Transverse colon (tissue), 4 donors: ENCODE measurements around the gene LRRC23. TPM values are rescaled to one million over a fixed set of nuclear protein-coding genes. Genes with fewer than 3 reads are reported as not detected.

Experiments used
- DNase-seq: peaks from one replicate; pipeline ENCODE4 v3.0.0-alpha.2; 2019
- H3K27ac ChIP-seq, 4 donors: fragments of 200-600 bp; sonication (generic); 2 replicates each; pipeline ENCODE4 v1.5.1; 2016 to 2018; ENCODE audit warnings: inconsistent platforms in 4 of 4
- H3K27me3 ChIP-seq: fragments of 200-600 bp; sonication (generic); 2 replicates; pipeline ENCODE4 v1.5.1; 2017; ENCODE audit warnings: inconsistent platforms
- H3K36me3 ChIP-seq, 4 donors: fragments of 200-600 bp; sonication (generic); 2 replicates each; pipeline ENCODE4 v1.5.1; 2017 to 2019; ENCODE audit warnings: inconsistent platforms in 4 of 4
- H3K4me1 ChIP-seq, 4 donors: fragments of 200-600 bp; sonication (generic); 2 replicates each; pipeline ENCODE4 v1.5.1; 2017 to 2020; ENCODE audit warnings: inconsistent platforms in 4 of 4
- H3K4me3 ChIP-seq, 4 donors: fragments of 200-600 bp; sonication (generic); 1 replicate in 1 of 4; 2 replicates in 3 of 4; pipeline versions ENCODE4 v1.5.1 to v1.6.1; 2017 to 2019; ENCODE audit warnings: inconsistent platforms in 4 of 4
- H3K9me3 ChIP-seq, 2 donors: fragments of 200-600 bp; sonication (generic); 2 replicates each; pipeline ENCODE4 v1.5.1; 2017 to 2019; ENCODE audit warnings: inconsistent platforms in 2 of 2
- EP300 ChIP-seq: sonication (generic); formaldehyde crosslinking; IDR thresholded peaks from one replicate; pipeline ENCODE4 v1.6.1; 2017; ENCODE audit warnings: antibody characterized with exemption, low read depth
- POLR2A ChIP-seq: fragments of 450-650 bp; IDR thresholded peaks from one replicate; pipeline ENCODE4 v1.6.1; 2016; ENCODE audit warnings: antibody characterized with exemption, mild to moderate bottlenecking, moderate library complexity
- POLR2AphosphoS5 ChIP-seq, 3 donors: sonication (generic); formaldehyde crosslinking; IDR thresholded peaks; one replicate each; pipeline ENCODE4 v1.6.1; 2016; ENCODE audit warnings: antibody characterized with exemption in 3 of 3
- WGBS, 2 donors: methylation state at CpG; one replicate each; pipeline ENCODE4 v1.1.5; 2018; ENCODE audit warnings: low coverage in 1 of 2; 5-methylcytosine and 5-hydroxymethylcytosine counted together
- in situ Hi-C, 4 donors: fragments of 200-750 bp; cut with MboI; loops; one replicate each; pipeline versions ENCODE4 v1.15.0 to v1.15.1; 2017; ENCODE audit warnings: low sequenced_read_pairs in 3 of 4, low pct_ligation_motif_present in 1 of 4, low pct_unique_long_range_greater_than_20kb in 1 of 4
- intact Hi-C: fragments of 100-400 bp; cut with DNase I; formaldehyde crosslinking; loops from one replicate; pipeline ENCODE4 v1.15.1; 2023; ENCODE audit warnings: low total_unique reads
- total RNA-seq, 4 donors: library from RNA; depleted of rRNA; stranded (reverse); fragments of >200 nt; gene quantifications; one replicate each; pipeline ENCODE4 v1.1.0, GENCODE V29; 2016
- TF ChIP-seq, protein P1 (sequence below), 5 experiments: fragments of 200-600 bp in 3 of 5; fragments of 450-650 bp in 2 of 5; sonication (generic) in 3 of 5; IDR thresholded peaks; 1 replicate in 2 of 5; 2 replicates in 3 of 5; pipeline ENCODE4 v1.5.1; 2016 to 2017; ENCODE audit warnings: antibody characterized with exemption in 5 of 5, inconsistent platforms in 3 of 5, mild to moderate bottlenecking in 2 of 5, moderate library complexity in 1 of 5

LRRC23 gene
- total RNA-seq, 4 donors from 2014 or later, result 0.60 to 11.3 (median 5.9) TPM; not detected in 1

- H3K4me1 ChIP-seq, result peaks cover 14 to 39% (median 22%) of the 10 kb centered on the region in 4 donors
- no peak overlapping the region for H3K4me3 ChIP-seq
- TF ChIP-seq, protein P1, sequence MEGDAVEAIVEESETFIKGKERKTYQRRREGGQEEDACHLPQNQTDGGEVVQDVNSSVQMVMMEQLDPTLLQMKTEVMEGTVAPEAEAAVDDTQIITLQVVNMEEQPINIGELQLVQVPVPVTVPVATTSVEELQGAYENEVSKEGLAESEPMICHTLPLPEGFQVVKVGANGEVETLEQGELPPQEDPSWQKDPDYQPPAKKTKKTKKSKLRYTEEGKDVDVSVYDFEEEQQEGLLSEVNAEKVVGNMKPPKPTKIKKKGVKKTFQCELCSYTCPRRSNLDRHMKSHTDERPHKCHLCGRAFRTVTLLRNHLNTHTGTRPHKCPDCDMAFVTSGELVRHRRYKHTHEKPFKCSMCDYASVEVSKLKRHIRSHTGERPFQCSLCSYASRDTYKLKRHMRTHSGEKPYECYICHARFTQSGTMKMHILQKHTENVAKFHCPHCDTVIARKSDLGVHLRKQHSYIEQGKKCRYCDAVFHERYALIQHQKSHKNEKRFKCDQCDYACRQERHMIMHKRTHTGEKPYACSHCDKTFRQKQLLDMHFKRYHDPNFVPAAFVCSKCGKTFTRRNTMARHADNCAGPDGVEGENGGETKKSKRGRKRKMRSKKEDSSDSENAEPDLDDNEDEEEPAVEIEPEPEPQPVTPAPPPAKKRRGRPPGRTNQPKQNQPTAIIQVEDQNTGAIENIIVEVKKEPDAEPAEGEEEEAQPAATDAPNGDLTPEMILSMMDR (IDR thresholded peaks at IDR 0.05), result no peak
- WGBS, 2 donors, result 74 to 79% methylated on average over 8 to 15 of the region's 15 CpGs
- intact Hi-C loops, result no loop called here
- DNase-seq, result no peak
- no peaks in the 10 kb centered on the region for H3K27me3 ChIP-seq
- peak overlapping the region in 3 of 4 donors; percentile 32 to 66 (median 40) for H3K27ac ChIP-seq
- in situ Hi-C loops, result loop anchor here in 3 of 4 donors (10.0 to 25.0 kb wide), 2 partner anchors 156 to 163 kb away; partner anchors contain the start of gene C1RL (in 3 of the 3)
- H3K9me3 ChIP-seq, result no peaks in the 10 kb centered on the region
- no peaks in the 10 kb centered on the region for H3K36me3 ChIP-seq
These were observed 44.4 kb downstream of the LRRC23 start for GRCh38 chr12:6948873-6949594.

- no peaks in the 10 kb centered on the region for H3K9me3 ChIP-seq
- H3K36me3 ChIP-seq, result no peaks in the 10 kb centered on the region
- H3K27ac ChIP-seq, result peak overlapping the region; percentile 77 to 89 (median 82)
- WGBS, 2 donors, result 67% methylated on average over 1 of the region's 1 CpG
- intact Hi-C loops, result no loop called here
- no peak for DNase-seq
- no peak for TF ChIP-seq EP300
- TF ChIP-seq POLR2A, result no peak
- TF ChIP-seq, protein P1 (IDR thresholded peaks at IDR 0.05), result peak in 3 of 5 experiments; percentile 9 to 10 (median 10)
- in situ Hi-C loops, result no loop called here
- H3K27me3 ChIP-seq, result no peaks in the 10 kb centered on the region
- no peak overlapping the region for H3K4me3 ChIP-seq
- peaks cover 7 to 45% (median 20%) of the 10 kb centered on the region in 4 donors for H3K4me1 ChIP-seq
These were observed 45.8 kb downstream of the LRRC23 start for GRCh38 chr12:6950401-6950801.

DNA sequence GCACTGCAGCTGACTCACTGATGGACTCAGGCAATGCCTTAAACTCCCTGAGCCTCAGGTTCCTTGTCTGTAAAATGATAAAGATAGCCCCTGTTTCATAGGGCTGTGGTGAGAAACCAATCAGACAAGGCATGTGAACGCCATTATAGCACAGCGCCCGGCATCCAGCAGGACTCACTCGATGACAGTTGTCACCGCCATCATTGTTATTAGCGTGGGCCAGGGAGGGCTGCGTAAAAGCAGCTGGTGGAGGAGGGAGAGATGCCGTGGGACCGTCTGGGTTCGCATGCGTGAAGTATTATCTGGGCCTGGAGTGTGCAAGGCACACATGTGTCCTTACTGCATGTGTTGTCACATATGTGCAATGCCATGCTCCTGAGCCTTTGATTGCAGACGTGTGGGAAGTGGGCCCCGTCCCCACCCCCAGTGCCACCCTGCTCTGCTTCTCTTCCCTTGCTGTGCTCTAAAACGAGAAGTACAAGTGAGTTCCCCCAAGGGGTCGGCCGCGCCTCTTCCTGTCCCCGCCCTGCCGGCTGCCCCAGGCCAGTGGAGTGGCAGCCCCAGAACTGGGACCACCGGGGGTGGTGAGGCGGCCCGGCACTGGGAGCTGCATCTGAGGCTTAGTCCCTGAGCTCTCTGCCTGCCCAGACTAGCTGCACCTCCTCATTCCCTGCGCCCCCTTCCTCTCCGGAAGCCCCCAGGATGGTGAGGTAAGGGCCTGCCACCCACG lies 46.4 kb downstream of the LRRC23 start, which contains the start of gene PTPN6:
TSS of gene PTPN6 (plus strand) at position 546 of the 730 bp plus-strand sequence. CDS start at position 703, 157 bp downstream.
- H3K4me1 ChIP-seq, result peaks cover 1 to 39% (median 14%) of the 10 kb centered on the region in 4 donors
- no peaks in the 10 kb centered on the region for H3K27me3 ChIP-seq
- no peaks in the 10 kb centered on the region for H3K9me3 ChIP-seq
- WGBS, 2 donors, result 70 to 92% methylated on average over 2 to 22 of the region's 25 CpGs
- peak within 1 kb of the TSS in 3 of 4 donors; percentile 21 to 49 (median 28) for H3K4me3 ChIP-seq
- in situ Hi-C loops, result no loop called here
- peak; percentile 74 for DNase-seq
- intact Hi-C loops, result no loop called here
- no peaks in the 10 kb centered on the region for H3K36me3 ChIP-seq
- peak within 1 kb of the TSS; percentile 77 to 89 (median 82) for H3K27ac ChIP-seq
- TF ChIP-seq POLR2AphosphoS5 (IDR thresholded peaks at IDR 0.05), result peak; percentile 35 to 48 (median 39)
- TF ChIP-seq, protein P1 (IDR thresholded peaks at IDR 0.05), result no peak
- no peak for TF ChIP-seq EP300
- peak; percentile 51 for TF ChIP-seq POLR2A

- Histone ChIP-seq H3K27ac (peak overlapping the region; percentile 77 to 89 (median 82)), H3K36me3 (no peaks in the 10 kb centered on the region), H3K27me3 (no peaks in the 10 kb centered on the region), H3K9me3 (no peaks in the 10 kb centered on the region), H3K4me3 (peak overlapping the region in 3 of 4 donors; percentile 21 to 49 (median 28)), H3K4me1 (peaks cover 0 to 33% (median 11%) of the 10 kb centered on the region in 4 donors)
- no peak for DNase-seq
- intact Hi-C loops, result no loop called here
- 58 to 77% methylated on average over 3 to 20 of the region's 20 CpGs for WGBS, 2 donors
- TF ChIP-seq POLR2A, result no peak
- TF ChIP-seq, protein P1 (IDR thresholded peaks at IDR 0.05), result no peak
- TF ChIP-seq POLR2AphosphoS5 (IDR thresholded peaks at IDR 0.05), result no peak
- in situ Hi-C loops, result no loop called here
These were observed 47.0 kb downstream of the LRRC23 start for GRCh38 chr12:6951551-6952120.
